GM23338 (cell line): ENCODE measurements around the gene VPS45.

ENCODE experiments used
- CREB1 ChIP-seq: fragments of 250-450 bp; sonication (Bioruptor Pico); IDR thresholded peaks from 2 replicates; pipeline ENCODE4 v1.5.0; 2020; ENCODE audit warnings: low read depth, mild to moderate bottlenecking, moderate library complexity
- CTCF ChIP-seq, 2 experiments: fragments of 200-600 bp in 1 of 2; sonication (generic) in 1 of 2; conservative IDR thresholded peaks; 2 replicates each; pipeline versions ENCODE4 v1.5.1 to v1.6.1; 2016 to 2017; ENCODE audit warnings: antibody characterized with exemption in 2 of 2, low read depth in 2 of 2, mild to moderate bottlenecking in 2 of 2, moderate library complexity in 1 of 2
- ETS1 ChIP-seq: IDR thresholded peaks from 2 replicates; pipeline ENCODE4 v1.6.1; 2016; ENCODE audit warnings: antibody characterized with exemption
- EZH2 ChIP-seq: fragments of 200-600 bp; sonication (generic); IDR thresholded peaks from one replicate; pipeline ENCODE4 v1.8.0; 2017; ENCODE audit warnings: antibody characterized with exemption, mild to moderate bottlenecking, low read depth; ENCODE audit not compliant: unreplicated experiment
- EZH2phosphoT487 ChIP-seq: fragments of 200-600 bp; sonication (generic); IDR thresholded peaks from one replicate; pipeline ENCODE4 v1.8.1; 2018; ENCODE audit warnings: antibody characterized with exemption; ENCODE audit not compliant: unreplicated experiment
- JUNB ChIP-seq: IDR thresholded peaks from one replicate; pipeline ENCODE4 v1.6.1; 2016; ENCODE audit warnings: antibody characterized with exemption; ENCODE audit not compliant: unreplicated experiment
- NANOG ChIP-seq: IDR thresholded peaks from 2 replicates; pipeline ENCODE4 v1.6.1; 2016; ENCODE audit warnings: antibody characterized with exemption, borderline replicate concordance
- POLR2AphosphoS5 ChIP-seq: IDR thresholded peaks from 2 replicates; pipeline ENCODE4 v1.6.1; 2016; ENCODE audit warnings: antibody characterized with exemption, low read depth
- STAT1 ChIP-seq: IDR thresholded peaks from one replicate; pipeline ENCODE4 v1.6.1; 2016; ENCODE audit warnings: antibody characterized with exemption; ENCODE audit not compliant: unreplicated experiment
- ZNF114 ChIP-seq: fragments of 250-450 bp; sonication (Bioruptor Pico); IDR thresholded peaks from 2 replicates; pipeline ENCODE4 v1.5.0; 2020; ENCODE audit warnings: mild to moderate bottlenecking, moderate library complexity
- TF ChIP-seq, protein P1 (sequence below): IDR thresholded peaks from one replicate; pipeline ENCODE4 v1.6.1; 2018; ENCODE audit warnings: antibody characterized with exemption; ENCODE audit not compliant: unreplicated experiment
- TF ChIP-seq, protein P2 (sequence below): fragments of 250-450 bp; sonication (Bioruptor Pico); IDR thresholded peaks from 2 replicates; pipeline ENCODE4 v1.5.0; 2020; ENCODE audit warnings: mild to moderate bottlenecking, moderate library complexity

GRCh38 chr1:150156868-150157603 is 89.5 kb downstream of the VPS45 start:
- TF ChIP-seq CTCF (conservative IDR thresholded peaks at IDR 0.05; ENCODE audit: low read depth in 2 of 2) (no peak), NANOG (no peak), EZH2phosphoT487 (no peak), EZH2 (no peak), JUNB (no peak), POLR2AphosphoS5 (no peak), STAT1 (no peak), ETS1 (no peak), ZNF114 (no peak), CREB1 (CRISPR knock-in tag) (no peak)
- TF ChIP-seq, protein P1, sequence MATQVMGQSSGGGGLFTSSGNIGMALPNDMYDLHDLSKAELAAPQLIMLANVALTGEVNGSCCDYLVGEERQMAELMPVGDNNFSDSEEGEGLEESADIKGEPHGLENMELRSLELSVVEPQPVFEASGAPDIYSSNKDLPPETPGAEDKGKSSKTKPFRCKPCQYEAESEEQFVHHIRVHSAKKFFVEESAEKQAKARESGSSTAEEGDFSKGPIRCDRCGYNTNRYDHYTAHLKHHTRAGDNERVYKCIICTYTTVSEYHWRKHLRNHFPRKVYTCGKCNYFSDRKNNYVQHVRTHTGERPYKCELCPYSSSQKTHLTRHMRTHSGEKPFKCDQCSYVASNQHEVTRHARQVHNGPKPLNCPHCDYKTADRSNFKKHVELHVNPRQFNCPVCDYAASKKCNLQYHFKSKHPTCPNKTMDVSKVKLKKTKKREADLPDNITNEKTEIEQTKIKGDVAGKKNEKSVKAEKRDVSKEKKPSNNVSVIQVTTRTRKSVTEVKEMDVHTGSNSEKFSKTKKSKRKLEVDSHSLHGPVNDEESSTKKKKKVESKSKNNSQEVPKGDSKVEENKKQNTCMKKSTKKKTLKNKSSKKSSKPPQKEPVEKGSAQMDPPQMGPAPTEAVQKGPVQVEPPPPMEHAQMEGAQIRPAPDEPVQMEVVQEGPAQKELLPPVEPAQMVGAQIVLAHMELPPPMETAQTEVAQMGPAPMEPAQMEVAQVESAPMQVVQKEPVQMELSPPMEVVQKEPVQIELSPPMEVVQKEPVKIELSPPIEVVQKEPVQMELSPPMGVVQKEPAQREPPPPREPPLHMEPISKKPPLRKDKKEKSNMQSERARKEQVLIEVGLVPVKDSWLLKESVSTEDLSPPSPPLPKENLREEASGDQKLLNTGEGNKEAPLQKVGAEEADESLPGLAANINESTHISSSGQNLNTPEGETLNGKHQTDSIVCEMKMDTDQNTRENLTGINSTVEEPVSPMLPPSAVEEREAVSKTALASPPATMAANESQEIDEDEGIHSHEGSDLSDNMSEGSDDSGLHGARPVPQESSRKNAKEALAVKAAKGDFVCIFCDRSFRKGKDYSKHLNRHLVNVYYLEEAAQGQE, result no peak
- TF ChIP-seq, protein P2, sequence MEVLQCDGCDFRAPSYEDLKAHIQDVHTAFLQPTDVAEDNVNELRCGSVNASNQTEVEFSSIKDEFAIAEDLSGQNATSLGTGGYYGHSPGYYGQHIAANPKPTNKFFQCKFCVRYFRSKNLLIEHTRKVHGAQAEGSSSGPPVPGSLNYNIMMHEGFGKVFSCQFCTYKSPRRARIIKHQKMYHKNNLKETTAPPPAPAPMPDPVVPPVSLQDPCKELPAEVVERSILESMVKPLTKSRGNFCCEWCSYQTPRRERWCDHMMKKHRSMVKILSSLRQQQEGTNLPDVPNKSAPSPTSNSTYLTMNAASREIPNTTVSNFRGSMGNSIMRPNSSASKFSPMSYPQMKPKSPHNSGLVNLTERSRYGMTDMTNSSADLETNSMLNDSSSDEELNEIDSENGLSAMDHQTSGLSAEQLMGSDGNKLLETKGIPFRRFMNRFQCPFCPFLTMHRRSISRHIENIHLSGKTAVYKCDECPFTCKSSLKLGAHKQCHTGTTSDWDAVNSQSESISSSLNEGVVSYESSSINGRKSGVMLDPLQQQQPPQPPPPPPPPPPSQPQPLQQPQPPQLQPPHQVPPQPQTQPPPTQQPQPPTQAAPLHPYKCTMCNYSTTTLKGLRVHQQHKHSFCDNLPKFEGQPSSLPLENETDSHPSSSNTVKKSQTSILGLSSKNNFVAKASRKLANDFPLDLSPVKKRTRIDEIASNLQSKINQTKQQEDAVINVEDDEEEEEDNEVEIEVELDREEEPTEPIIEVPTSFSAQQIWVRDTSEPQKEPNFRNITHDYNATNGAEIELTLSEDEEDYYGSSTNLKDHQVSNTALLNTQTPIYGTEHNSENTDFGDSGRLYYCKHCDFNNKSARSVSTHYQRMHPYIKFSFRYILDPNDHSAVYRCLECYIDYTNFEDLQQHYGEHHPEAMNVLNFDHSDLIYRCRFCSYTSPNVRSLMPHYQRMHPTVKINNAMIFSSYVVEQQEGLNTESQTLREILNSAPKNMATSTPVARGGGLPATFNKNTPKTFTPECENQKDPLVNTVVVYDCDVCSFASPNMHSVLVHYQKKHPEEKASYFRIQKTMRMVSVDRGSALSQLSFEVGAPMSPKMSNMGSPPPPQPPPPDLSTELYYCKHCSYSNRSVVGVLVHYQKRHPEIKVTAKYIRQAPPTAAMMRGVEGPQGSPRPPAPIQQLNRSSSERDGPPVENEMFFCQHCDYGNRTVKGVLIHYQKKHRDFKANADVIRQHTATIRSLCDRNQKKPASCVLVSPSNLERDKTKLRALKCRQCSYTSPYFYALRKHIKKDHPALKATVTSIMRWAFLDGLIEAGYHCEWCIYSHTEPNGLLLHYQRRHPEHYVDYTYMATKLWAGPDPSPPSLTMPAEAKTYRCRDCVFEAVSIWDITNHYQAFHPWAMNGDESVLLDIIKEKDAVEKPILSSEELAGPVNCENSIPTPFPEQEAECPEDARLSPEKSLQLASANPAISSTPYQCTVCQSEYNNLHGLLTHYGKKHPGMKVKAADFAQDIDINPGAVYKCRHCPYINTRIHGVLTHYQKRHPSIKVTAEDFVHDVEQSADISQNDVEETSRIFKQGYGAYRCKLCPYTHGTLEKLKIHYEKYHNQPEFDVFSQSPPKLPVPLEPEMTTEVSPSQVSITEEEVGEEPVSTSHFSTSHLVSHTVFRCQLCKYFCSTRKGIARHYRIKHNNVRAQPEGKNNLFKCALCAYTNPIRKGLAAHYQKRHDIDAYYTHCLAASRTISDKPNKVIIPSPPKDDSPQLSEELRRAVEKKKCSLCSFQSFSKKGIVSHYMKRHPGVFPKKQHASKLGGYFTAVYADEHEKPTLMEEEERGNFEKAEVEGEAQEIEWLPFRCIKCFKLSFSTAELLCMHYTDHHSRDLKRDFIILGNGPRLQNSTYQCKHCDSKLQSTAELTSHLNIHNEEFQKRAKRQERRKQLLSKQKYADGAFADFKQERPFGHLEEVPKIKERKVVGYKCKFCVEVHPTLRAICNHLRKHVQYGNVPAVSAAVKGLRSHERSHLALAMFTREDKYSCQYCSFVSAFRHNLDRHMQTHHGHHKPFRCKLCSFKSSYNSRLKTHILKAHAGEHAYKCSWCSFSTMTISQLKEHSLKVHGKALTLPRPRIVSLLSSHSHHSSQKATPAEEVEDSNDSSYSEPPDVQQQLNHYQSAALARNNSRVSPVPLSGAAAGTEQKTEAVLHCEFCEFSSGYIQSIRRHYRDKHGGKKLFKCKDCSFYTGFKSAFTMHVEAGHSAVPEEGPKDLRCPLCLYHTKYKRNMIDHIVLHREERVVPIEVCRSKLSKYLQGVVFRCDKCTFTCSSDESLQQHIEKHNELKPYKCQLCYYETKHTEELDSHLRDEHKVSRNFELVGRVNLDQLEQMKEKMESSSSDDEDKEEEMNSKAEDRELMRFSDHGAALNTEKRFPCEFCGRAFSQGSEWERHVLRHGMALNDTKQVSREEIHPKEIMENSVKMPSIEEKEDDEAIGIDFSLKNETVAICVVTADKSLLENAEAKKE (CRISPR knock-in tag), result no peak
